Hepatic stellate cell (primary cell): ENCODE measurements around the gene RASA3.

Experiments
- DNase-seq: peaks from one replicate; pipeline ENCODE4 v3.0.0; 2011; ENCODE audit warnings: low spot score

Gene RASA3

DNA sequence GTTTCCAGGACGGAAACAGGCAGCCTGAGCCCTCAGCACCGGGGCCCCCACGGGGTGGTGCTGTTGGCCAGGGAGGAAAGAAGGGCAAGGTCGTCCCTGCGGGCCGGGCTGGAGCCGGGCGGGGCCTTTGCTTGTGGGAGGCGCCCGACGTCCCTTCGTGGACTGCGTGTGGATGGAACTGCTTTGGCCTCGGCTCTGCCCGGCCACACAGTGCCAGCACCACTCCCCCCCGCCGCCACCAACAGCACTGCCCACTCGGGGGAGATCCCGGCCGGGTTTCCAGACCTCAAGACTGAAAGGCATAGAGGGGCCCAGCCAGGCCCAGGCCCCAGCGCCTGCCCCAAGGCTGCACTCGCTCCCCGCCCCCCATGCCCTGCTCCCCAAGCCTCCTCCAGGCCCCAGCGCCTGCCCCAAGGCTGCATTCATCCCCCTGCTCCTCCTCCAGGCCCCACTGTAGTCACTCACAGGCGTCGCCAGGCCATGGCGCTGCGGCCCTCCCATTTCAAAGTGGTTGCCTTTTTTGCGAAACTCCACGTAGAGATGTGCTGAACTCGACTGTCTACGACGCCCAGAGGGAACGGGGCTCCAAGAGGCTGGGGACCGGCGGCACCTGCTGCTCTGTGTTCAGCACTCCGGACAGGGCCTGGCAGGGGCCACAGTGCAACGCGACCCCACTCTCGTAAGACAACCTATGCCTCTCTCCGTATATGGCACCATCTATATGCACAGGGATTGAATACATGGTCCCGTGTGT, 181.0 kb downstream of the RASA3 start:
- DNase-seq: peak; percentile 93

DNA sequence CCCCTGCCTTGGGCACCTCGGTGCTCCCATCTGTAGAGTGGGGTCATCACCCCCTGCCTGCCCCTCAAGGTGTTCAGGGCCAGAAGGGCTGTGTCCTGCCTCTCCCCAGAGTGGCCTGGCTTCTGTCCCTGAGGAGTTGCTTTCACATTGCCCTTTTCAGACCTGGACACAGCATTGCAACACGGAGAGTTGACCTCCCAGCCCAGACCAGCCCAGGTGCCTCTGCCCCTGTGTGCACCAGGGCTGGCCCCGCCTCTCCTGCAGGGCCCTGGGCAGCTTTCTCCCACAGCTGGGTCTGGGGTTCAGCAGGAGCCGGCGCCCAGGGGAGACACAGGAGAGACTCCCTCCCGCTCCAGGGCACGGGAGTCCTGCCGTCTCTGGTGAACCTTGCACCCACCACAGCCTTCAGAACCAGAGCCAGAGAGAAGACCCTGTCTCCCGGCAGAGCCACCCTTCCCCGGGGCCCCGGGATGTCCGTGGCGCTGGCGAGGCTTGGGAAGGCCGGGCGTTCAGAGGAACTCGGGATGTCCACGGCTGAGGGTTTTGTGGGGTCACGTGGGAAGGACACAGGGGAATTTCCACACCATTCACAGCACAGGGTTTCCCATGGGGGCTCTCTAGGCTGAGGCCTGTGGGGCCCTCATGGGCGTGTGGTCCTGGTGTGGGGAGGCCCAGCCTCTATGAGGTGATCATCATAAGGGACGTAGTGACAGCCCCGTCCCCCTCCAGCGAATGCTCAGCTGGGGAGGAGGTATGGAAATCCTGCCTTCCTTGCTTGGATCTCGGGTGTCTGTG, 181.8 kb downstream of the RASA3 start:
- no peak for DNase-seq

DNA sequence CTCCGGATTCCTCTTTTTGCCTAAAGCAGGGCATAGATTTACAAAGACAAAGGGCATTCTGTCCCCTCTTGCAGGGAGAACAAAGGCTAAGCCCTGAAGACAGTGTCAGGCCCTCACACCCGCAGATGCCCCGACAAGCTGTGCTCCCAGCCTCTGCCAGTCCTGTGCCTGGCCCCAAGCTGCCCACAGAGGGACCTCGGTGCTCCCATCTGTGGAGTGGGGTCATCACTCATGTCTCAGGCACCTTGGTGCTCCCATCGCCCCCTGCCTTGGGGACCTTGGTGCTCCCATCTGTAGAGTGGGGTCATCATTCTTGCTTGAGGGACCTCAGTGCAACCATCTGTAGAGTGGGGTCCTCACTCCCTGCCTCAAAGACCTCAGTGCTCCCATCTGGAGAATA, 182.9 kb downstream of the RASA3 start:
- no peak for DNase-seq

DNA sequence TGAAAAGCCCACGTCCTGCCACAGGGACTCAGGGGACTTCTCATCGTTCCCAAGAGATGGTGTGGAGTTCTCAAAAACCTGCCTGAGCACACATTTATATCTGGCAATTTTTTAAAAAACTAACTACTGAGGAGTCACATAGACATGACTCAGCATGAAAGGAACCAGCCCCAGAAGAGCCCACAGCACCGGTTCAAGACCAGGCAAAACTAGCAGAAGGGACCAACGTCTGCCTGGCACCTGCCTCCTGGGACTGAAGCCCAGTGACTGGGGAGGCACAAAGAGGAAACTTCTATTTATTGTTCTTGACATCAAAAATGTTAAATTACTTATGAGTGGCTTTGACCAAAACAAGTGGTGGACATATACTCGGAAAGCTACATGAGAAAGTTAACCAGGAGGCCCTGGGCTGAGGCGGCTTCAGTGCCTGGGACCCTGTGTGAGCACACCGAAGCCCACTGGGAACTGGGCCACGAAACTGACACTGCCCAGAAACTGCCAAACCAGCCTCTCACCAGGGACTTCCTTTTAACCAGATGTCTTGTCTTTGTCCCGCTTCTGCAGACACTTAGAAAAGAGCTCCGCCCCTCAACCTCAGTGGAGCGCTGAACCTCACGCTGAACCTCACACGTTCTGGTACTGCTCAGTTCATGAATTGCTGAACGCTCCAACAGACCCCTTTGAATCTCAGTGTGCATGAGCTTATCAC, 184.2 kb downstream of the RASA3 start:
- DNase-seq: peak; percentile 54

DNA sequence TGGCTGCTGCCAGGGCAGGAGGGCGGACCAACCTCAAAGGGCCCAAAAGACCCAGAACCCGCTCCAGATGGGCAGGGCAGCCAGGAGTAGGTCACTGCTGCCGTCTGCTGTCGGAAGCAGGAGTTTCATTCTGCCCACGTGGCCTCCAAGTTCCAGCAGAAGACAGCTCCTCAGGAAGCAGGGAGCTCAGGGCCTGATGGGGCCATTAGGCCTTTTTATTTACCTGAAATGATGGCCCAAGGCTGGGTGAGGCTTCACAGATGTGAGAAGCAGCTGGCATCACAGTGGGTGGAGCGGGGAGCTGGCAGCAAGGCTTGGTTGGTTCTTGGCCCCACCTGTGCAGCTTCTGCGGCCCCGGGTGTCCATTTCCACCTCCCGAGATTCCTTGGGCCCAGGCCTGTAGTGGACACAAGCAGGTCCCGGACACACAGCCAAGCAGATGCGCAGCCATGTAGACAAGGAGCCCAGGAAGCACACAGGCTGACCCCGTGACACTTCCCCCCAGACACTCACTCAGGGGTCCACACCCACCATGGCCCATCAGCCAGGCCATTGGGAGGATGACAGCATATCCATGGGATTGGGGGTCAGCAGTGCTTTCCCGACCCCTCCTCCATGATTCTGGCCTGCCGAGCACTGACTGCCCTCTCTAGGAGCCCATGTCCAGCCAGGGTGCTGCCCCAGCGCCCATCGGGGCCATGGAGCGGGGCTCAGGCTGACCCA, 185.0 kb downstream of the RASA3 start:
- peak; percentile 77 for DNase-seq

DNA sequence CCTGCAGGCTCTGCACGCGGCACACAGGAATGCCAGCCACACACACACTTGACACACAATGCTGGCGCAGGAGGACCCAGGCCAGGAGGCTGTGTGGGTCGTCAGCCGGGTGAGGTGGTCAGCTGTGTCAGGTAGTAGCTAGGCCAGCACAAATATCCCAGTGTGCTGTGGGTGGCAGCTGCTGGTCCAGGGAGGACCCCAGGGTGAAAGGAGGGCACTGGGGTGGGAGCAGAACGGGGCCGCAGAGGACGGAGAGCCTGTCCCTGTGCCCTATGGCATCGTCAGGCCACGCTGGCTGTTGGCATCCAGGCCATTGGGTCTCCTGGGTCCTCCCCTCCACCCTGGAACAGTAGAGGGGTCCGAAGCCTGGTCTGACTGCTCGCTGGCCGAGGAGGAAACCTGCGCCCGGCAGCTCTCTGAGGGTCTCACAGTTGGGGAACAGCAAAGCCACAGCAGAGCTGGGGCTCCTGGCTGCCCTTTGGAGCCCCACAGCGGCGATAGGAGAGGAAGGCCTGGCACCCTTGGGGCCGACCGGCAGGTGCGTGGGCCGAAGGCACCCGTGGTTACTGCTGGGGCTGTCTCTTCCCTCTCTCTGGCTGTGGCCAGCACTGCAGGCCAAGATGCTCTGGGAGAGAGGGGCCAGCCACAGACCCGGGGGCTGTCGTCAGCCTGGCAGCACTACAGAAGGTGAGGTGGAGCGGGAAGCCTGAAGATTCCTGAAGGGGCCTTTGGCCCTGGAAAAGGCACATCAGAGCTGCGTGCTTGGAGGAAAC, 185.8 kb downstream of the RASA3 start:
- no peak for DNase-seq

DNA sequence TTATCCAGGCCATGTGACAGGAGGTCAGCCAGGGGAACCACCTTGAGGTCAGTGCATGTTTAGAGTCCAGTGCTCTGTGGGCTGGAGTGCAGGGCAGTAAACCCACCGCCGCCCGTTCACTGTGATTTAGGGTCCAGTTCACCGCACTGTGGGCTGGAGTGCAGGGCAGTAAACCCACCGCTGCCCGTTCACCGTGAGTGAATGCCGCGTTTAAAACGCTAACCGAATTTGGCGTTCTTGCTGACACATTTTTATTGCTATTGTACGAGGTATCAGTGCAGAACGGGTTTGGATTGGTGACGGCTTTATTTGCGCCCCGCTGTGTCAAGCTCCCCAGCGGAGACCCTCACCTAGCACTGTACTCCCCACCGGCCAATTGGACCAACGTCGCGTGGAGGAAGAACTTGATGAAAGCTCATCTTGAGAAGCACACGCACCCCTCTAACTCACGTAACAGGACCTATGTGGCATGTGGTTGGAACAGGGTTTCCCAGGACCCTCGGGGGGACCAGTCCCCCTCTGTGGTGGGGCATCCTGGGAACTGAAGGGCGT, 186.5 kb downstream of the RASA3 start:
- DNase-seq: no peak

DNA sequence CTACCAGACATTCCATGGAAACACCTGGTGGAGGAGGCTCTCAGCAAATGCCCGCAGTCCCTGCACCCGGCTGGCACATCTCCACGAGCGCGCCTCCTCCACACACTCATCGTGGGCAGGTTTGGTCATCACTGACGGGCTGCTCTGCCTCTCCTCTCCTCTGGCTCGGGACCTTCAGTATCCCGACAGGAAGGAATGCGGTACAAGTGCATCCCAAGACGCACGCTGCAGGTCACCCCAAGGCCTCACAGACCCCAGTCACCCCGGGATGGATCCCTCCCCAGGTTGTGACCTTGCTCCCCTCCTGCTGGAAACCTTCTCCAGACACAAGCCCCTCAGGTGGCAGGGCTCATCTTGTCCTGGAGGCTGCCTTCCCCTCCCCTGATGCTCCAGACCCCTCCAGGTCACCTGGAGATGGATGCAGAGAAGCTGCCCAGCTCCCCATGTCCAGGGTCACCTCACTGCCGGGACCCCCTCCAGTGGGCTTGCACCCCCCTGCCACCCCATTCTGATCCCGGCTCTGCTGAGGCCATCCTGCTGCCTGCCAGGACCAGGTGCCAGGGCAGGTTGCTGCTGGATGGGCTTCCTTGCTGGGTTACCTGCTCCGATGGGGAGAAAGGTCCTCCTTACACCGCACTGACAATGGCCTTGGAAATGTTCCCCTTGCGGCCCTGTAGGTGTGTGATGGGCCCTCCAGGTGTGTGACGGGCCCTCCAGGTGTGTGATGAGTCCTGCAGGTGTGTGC, 188.4 kb downstream of the RASA3 start:
- no peak for DNase-seq

DNA sequence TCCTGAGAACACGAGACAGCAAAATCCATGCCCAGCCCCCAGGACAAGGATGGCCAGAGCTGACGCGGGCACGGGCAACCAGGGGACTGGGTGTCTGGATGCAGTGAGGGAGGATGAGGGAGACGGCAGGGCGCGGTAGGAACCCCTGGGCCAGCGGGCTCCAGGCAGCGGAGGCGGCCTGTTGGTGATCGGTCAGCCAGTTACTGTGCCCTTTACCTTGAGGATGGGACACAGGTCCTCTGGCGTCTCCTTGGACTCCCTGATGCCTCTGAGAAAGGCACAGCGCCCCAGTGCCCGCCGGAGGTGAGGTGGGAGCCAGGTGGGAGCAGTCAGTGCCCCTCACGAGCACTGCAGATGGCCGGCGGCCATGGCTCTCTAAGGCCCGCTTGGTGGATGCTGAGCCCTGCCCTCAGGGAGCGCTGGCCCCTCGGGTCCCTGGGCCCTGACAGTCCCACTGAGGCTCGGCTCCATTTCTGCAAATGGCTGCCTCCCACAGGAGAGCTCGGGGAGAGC, 189.8 kb downstream of the RASA3 start:
- no peak for DNase-seq

DNA sequence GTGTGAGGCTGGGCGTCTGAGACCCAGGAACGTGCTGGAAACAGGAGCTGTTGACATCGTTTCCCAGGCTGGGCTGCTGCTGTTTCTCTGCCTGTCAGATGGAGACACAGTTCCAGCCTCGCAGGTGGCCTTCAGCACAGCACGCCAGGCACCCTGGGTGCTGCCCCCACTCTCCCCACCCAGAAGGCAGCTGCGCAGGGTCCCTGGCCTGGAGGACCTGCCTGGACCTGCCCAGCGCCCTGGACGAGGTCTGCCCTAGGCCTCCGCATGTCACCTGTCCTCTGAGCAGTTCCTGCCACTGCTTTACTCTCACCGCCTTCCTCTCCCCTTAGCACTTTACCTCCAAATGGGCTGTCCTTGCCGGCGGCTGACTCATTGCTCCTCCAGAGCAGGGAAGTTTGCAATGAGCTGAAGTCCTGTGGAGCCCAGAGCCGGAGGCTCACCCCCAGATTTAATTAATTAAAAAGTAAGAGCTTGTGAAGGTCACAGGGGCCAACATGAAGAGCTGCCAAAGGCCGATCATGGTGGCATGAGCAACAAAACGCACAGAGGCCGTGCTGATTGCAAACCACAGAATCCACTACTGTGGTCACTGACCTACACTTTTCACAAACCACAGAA, 190.7 kb downstream of the RASA3 start:
- no peak for DNase-seq

DNA sequence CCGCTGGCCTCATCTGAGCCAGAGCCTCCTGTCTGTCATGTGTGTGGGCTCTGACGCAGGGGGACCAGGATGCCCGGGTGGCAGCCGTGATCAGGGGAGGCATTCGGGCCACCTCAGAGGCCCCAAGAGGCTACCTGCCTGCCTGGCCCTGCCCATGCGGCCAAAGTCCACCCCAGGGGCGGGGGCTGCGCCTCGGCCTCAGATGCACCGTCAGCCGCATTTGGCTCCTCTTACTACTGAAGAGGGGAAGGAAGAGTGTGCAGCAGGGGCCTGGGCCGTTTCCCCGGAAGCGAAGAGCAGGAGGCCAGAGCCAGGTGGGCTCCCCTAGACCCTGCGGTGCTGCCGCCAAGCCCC, 192.5 kb downstream of the RASA3 start:
- DNase-seq: no peak

DNA sequence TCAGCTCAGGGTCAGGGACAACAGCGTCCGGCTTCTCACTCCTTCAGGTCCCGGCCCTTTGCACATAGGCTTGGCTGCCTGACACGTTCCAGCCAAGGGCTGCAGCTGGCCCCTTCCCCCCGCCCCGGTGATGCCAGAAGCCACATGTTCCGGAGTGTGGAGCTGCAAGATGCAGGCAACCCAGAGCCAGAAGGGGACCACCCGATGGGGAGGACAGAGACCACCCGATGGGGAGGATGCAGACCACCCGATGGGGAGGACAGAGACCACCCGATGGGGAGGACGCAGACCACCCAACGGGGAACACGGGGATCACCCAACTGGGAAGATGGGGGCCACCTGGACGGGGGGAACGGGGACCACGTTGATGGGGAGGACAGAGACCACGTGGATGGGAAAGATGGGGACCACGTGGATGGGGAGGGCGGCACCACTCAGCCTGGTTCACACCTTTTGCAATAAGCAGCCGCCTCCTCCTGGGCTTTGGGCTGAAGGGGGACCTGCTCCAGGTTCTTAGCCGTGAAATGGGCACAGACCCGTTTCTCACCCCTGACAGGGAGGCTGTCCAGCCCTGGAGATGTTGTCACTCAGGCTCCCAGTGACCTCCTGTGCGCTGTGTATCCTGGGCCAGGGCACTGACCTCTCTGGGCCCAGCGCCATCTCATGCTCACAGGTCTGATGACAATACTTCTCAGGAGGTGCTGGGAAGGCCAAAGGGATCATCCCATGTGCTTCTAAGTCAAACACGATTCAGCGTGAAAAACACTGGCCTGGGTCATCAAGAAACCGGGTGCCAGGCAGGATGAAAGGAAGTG, 193.1 kb downstream of the RASA3 start:
- DNase-seq: no peak

DNA sequence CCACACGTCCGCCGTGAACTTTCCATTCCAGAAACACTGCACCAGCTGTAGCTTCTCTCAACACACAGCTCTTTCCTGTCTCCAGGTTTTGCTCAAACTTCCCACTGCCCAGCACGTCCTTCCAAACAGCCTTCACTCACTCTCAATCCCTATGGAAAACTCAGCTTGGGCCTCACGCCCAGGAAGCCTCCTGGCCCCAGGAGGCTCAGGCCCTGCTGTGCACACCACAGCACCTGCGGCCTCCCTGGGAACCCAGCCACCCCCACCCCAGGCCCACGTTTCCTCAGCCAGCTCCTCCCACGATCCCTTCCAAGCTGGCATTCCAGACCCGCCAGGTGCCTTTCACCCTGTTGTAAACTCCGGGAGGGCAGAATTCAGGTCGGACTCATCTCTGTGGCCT, 193.7 kb downstream of the RASA3 start:
- no peak for DNase-seq

DNA sequence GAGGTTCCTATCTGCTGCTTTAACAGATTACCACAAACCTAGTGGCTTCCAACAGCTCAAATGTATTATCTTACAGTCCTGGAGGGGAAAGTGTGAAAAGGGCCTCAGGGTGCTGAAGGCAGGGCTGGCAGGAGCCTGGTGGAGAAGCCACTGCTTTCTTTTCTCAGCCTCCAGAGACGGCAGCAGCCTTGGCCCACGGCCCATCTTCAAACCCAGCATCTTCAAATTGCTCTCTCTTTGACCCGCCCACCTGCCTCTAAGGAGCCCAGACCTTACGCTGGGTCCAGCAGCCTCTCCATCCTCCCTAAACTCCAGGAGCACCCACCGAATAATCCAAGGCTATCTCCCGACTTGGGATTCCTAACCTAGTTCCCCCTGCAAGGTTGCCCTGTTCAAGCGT, 194.2 kb downstream of the RASA3 start:
- no peak for DNase-seq

DNA sequence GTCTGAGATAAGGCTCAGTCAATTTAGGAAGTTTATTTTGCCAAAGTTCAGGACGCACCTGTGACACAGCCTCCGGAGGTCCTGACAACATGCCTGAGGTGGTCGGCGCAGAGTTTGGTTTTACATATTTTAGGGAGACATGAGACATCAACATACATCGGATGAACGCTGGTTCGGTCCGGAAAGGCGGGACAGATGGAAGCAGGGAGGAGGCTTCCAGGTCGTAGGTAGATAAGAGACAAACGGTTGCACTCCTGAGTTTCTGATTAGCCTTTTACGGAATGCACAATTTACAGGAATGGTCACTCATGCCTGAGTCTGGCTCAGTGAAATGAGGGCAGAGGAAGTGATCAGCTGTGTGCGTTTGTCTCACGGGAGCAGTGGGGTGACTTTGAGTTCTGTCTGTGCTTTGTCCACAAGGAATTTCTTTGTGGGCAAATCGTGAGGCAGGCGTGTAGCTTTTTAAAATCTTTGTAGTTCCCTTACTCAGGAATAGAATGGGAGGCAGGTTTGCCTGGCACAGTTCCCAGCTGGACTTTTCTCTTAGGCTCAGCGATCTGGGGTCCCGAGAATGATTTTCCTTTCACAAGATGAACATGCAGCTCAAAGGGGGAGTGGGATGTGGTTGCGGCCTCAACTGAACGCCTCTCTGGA, 194.8 kb downstream of the RASA3 start:
- no peak for DNase-seq

DNA sequence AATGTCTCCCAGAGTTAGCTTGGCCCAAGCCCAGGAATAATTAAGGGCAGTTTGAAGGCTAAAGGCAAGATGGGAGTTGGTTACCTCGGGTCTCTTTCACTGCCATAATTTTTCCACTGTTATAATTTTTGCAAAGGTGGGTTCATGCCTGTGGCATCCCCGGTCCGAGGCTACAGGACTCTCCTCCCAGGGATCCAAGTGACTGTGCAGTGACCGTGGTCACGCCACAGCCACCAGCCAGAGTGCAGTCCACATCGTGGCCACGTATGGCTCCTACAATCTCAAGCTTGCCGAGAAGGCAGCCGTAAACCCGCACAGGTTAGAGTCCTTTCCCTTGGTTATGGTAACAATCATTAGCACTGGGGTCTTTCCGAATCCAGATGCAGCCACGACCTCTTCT, 195.3 kb downstream of the RASA3 start:
- DNase-seq: no peak

DNA sequence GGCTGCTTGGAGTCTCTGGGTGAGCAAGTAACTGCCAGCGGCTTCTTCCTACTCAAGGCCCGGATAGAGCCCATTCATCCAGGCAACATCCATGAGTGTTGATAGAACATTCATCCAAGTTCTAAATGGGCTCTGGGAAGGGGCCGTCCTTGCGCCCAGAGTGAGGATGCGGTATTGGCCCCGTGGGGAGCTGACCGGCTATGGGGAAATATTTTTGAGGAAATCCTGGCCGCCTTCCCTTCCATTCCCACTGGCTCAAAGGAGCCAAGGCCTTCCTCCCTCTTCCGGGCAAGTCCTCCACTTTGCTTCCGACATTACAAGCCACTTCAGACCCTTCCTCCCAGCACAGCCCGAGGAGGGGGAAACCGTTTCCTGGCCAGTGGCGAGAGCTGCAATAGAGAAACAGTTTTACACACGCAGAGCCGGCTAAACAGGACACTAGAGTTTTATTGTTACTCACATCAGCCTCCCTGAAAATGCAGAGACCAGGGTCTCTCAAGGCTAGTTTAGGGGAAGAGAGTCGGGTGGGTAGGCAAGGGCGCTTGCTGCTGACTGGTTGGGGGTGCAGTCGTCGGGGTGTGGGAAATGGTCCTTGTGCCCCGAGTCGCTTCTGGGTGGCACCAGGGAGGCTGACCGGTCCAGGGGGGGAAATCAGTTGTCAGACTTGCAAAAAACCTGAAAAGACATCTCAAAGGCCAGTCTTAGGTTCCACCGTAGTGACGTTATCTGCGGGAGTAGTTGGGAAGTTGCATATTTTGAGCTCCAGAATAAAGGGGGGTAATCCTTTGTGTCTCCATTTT, 196.1 kb downstream of the RASA3 start:
- no peak for DNase-seq
